ENCODE measurements around the gene SLC9A6. TPM values are rescaled to one million over a fixed set of nuclear protein-coding genes. Genes with fewer than 3 reads are reported as not detected.
"Not testable (repeated sequence)": the region's sequence is repeated elsewhere in the genome, so short reads cannot be mapped to it uniquely, and the experiment has no call there.

The SLC9A6 gene
- total RNA-seq, 1 donor = 12.1 TPM

DNA sequence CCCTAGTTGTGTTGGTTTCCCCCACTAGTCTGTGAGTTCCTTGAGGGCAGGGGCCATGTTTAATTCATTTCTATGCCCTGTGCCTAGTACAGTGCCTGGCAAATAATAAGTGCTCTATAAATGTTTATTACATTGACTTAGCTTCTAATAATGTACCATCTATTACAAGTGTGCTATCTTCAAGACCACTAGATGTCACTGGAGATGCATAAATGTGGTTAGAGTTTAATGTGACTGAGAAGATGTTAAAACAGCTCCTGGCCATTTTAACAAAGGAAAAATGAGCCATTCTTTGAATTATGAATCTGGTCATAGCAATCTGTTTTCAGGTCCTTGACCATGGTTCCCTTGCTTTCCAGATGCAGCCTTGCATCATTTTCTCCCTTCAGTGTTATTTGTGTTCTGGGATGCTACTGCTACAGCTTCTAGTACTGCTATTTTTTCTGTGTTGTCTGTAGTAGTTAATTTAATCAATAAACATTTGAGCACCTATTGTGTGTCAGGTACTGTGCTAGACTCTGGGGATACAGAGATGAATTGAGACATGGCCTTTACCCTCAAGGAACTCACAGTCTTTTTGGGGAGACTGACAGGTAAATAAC lies 43.2 kb downstream of the SLC9A6 start:
- DNase-seq (ENCODE audit: low read depth in 2 of 3, low spot score in 2 of 3) = peak in 2 of 3 donors; percentile 36 to 76

DNA sequence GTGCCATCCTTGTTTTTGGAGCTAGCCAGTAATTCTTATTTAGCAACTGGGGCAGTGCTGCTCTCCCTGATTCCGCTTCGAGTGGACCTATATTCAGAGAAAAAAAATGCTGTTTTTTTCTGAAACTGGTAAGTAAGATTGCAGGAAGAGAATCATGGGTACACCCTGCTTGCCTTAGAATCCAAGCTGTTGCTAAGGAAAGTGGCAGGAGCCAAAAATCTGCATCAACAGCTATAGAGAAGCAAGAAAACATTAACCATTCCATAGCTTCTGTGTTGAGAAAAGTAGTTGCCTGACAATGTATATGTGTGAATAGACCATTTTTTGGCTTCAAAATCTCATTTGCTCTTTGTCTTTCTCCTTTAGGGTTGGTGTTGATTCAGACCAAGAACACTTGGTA lies 44.5 kb downstream of the SLC9A6 start:
- no peak for DNase-seq (ENCODE audit: low read depth in 2 of 3, low spot score in 2 of 3)

DNA sequence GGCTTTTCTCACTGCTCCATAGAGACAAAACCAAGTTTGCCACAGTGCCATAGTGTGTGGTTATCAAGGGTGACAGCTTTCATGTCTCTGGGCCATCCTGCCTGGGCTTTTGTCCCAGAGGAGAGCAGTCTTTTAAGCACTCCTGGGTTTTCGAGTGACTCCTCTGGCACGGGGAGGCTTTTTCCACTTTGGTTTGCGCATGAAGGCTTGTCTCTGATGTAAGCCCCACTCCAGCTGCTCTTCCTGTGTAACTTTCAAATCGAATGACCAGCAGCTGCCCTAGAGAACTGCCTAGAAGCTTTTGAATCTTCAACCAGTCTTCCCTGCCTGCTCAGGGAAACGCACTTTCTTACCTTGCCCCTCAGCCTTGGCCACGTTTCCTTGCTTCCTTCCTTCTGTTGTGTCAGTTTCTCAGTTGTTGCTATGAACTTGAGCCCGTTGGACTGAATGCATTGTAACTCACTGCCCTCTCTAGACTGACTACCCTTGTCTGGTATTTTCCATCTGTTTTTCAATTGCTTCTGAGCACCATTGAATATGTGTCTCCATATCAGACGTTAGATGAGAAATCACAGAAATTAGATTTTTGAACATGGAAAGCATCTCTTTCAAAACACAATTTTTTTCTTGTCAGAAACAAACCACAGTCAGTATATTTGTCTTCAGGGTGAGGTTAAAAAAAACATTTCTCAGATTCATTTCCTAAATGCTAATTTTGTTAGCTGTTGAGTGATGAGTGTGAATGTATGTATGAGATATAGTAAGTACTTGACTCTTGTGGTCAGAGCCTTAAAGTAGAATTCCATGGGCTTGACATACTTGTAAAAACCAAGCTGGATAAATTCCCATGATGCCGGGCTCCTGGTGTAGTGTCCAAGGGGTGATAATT lies 45.3 kb downstream of the SLC9A6 start:
- no peak for DNase-seq (ENCODE audit: low read depth in 2 of 3, low spot score in 2 of 3)

DNA sequence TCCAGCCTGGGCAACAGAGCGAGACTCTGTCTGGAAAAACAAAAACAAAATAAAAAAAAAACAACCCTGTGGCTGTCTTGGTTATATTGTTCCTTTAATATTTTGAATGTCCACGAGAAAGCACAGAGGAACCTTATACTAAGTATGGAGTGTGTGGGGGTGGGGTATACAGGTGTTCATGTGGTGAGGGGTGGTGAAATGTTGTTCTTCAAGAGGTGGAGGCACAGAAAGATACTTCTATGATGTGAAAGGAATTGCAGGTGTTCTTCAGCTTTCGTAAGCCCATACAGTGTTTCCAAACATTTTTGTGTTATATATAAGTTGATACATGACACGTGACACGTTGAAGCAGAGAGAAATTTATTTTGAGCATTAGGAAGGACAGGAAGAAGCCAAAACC lies 46.4 kb downstream of the SLC9A6 start:
- no peak for DNase-seq (ENCODE audit: low read depth in 2 of 3, low spot score in 2 of 3)

DNA sequence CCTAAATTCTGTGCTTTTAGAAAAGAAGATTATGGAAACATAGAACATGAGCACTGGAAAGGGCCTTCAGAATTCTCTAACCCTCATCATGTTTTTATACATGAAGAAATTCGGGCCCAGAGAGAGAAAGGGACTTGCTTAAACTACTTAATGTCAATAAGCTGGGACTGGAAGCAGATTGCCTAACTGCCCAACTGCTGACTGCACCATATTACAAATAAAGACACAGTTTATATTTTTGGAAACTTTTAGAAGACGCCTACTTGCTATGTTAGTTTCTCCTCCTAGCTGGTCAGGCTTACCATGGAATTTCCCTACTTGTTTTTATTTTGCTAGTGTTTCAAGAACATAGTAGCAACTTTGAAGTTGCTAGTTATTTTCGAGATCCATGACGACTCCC lies 47.1 kb downstream of the SLC9A6 start:
- DNase-seq (ENCODE audit: low read depth in 2 of 3, low spot score in 2 of 3) = no peak

DNA sequence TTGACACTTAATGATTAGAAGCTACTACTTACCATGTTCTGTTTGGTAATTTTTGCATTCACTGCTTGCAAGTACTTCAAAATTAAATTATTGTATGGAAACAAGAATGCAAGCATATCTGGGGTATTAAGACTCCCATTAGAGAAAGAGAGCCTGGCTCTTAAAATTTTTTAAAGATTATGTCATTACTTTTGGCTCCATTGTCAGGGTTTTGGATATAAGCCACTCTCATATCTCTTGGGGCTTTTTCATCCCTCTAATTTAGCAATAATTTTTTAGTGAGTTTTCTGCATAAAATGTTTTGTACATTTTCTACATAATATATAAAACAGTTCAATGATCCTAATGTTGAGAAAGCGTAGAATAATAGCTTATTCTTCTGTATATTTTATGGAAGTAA lies 49.4 kb downstream of the SLC9A6 start:
- DNase-seq (ENCODE audit: low read depth in 2 of 3, low spot score in 2 of 3) = no peak

DNA sequence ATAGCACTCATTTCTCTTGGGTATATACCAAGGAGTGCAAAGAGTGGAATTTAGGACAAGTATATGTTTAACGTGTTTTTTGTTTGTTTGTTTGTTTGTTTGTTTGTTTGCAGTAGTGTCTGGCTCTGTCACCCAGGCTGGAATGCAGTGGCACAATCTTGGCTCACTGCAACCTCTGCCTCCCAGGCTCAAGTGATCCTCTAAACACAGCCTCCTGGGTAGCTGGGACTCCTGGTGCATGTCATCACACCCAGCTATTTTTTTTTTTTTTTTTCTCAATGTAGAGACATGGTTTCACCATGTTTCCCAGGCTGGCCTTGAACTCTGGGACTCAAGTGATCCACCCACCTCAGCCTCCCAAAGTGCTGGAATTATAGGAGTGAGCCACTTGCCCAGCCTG lies 50.4 kb downstream of the SLC9A6 start:
- no peak for DNase-seq (ENCODE audit: low read depth in 2 of 3, low spot score in 2 of 3)

DNA sequence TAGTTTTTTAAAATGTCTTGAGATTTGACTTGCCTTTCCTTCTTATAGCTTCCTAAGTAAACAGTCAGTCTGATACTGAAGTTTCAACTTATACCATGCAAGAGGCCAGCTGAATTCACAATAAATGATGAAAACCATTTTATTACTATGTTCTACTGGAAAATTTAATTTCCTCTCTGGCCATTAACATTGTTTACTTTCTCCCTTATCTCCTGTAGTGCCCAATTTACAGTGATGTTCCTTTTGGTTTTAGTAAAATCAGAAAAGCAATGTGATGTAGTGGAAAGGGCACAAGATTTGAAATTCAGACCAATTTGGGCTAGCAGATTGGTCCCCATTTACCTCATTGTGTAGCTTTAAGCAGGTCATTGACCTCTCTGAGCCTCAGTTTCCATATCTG lies 54.2 kb downstream of the SLC9A6 start:
- DNase-seq (ENCODE audit: low read depth in 2 of 3, low spot score in 2 of 3) = no peak

DNA sequence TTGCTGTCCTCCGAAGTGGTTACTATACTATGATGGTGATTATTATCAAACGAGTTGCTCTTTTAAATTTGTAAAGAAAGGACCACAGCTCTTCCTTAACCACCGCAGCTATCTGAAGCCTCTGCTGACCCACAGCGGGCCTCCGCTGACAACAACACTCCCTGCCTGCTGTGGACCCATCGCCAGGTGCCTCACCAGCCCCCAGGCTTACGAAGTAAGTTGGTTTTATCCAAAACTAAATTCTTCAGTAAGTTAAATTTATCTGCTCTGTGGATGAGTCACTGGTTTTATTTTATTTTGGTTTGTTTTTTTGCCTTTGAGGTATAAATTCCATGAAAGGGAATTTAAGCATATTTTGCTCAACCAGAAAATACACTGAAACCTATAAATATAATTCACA lies 54.7 kb downstream of the SLC9A6 start:
- no peak for DNase-seq (ENCODE audit: low read depth in 2 of 3, low spot score in 2 of 3)

DNA sequence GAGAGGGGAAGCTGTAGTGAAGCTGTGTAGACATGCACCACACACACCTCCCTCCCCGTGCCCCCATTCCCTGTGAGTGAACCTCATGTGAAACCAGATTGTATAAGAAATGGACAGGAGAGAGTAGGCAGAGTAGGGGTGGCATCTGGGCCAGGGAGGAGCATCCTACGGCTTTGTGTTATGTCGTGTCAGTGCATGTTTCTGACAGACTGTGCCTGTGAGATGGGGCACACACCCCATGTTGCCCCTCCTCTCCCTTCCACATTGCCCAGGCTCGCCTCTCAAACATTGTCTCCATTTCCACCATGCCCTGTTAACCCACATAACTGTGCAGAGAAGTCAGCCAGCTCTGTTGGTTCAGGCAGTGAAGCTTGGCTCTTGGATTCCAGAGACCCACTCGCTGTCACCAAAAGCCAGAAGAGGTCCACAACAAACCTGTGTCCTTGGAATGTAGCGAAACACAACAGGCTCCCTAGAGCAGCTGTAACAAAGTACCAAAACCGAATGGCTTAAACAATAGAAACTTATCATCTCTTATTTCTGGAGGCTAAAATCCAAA lies 56.1 kb downstream of the SLC9A6 start:
- DNase-seq (ENCODE audit: low read depth in 2 of 3, low spot score in 2 of 3) = no peak

DNA sequence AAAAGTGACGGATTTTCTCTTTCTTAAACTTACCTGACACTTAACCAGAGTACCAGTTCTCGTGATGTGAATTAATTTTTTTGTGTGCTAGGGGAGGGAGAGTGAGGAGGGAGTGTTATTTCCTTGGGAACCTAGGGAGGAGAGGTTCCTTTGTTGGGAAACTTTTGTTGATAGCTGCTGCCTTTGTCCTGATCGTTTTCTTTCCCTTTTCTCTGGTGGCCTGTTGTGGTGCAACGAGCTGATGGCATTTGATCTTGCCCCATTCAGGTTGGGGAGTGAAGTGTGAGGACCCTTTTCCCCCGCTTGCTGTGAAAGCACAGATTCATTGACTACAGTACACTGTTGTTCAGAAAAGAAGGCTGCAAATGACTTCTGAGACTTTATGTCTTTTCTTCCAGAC lies 59.8 kb downstream of the SLC9A6 start:
- no peak for DNase-seq (ENCODE audit: low read depth in 2 of 3, low spot score in 2 of 3)

DNA sequence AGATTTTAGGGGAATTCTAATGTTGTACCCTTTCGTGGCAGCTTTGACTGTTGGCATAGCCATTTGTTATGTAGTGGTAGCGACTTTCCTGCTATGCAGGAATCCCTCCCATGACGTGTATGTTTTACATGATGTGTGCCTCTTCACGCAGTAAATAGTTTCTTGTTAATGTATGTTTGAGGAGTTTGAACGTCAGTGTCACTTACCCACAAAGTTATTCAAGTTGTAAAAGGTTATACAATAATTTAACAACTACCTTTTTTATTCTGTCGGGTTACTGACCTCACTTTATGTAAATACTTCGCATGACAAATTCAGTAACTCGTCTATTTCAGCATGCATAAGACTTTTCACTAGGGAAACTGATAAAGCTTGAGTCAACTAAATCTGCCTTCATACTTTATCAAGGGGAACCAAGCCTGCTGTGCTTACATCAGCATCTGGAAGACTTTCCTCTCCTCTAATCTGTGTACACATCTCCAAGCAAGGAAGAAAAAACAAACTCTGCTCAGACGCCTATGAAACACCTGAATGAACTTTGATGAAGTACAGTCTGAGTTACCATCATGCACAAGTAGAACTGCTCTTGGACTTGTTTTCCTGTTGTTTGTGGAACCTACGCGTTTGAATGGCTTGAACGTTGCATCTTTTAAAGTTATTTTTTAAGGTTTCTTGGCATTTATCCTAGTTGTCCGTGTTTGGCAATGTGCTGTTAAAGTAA lies 61.2 kb downstream of the SLC9A6 start:
- no peak for DNase-seq (ENCODE audit: low read depth in 2 of 3, low spot score in 2 of 3)

DNA sequence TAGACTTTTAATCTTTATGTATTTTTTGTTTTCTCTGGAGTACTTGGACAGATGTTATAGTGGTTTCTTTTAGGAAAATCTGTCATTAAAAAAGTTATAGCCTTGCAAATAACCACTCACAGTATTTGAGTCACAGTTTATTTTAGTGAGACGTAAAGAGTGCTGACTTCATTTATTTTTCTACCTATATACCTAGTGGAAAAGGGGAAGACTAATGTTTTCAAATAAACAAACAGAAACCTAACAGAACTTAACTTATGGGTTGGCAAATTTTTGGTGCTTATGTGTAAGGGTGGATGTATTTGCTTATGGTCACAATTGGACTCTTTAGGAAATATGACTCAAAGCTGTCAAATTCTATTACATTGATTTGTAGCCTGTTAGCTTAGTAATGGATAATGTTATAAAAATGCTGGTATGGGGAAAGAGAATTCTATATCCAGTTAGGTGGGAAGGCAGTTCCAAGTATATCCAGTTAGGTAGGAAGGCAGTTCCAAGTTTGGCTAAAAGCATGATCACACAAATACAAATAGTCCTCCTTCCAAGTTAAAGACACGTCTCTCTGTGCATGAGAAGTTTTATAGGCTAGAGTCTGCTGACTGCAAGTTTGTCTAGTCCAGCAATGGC lies 61.9 kb downstream of the SLC9A6 start:
- DNase-seq (ENCODE audit: low read depth in 2 of 3, low spot score in 2 of 3) = no peak

DNA sequence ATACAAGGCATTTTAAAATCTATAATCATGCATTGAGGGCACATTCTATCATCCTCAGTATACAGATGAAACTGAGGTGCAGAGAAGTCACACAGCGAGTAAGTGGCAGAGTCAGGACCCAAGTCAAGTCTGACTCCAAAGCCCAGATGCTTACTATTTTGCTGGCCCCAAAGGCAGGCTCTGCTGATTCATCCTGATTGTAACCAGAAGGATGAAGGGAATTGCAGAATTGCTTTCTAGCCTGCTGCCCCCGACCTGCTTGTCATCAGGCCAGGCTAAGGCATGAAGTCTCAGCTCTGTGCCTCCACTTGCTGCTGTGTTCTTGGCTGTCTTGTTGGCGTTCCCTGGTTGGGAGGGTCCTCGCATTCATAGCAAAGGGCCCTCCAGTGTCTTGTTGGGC lies 62.7 kb downstream of the SLC9A6 start:
- no peak for DNase-seq (ENCODE audit: low read depth in 2 of 3, low spot score in 2 of 3)

DNA sequence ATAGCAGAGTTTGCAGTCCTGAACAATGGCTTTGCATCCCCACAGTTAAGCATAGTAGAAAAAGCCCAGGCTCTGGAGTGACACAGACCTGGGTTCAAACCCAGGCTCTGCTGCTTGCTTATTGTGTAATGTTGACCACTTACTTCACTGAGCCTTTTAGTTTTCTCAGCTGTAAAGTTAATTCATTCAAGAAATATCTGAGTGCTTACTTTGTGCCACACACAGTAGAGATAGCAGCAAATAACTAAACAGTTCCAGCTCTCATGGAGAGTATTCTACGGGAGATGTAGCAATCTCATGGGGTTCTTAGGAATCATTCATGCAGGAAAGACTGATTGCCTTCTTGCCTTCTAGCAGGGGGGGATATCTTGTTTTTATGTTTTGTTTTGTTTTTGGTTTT lies 63.2 kb downstream of the SLC9A6 start:
- DNase-seq (ENCODE audit: low read depth in 2 of 3, low spot score in 2 of 3) = no peak

DNA sequence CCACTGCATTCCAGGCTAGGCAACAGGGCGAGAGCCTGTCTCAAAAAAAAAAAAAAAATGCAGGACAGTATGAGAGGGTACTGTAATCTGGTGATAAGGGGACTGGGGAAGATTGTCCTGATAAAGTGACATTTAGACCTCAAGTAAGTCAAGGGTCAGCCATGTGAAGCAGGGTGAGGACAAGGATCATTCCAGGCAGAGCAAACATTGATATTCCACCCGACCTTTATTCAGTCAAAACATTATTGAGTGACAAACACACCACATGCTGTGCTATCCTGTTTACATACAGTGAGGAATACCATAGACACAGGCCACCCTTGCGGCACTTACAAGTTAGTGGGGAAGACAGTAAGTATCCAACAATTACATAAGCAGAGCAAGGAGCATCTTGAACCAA lies 64.4 kb downstream of the SLC9A6 start:
- no peak for DNase-seq (ENCODE audit: low read depth in 2 of 3, low spot score in 2 of 3)

DNA sequence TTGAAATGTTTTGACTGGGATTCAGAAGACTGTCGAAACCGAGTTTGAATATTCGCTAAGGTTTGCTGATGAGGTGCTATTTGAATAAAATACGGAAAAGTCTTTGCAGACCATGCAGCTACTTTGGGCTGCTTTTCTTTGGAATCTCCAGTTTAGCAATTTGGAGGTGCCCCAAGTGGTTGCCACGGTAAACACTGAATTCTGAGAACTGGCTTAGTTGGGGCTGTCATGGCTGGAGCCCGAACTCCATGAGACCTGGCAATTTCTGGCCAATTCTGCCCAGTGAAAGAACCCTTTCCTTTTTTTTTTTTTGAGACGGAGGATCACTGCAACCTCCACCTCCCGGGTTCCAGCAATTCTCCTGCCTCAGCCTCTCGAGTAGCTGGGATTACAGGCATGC lies 65.6 kb downstream of the SLC9A6 start:
- not testable (repeated sequence) for DNase-seq (ENCODE audit: low read depth in 2 of 3, low spot score in 2 of 3)

DNA sequence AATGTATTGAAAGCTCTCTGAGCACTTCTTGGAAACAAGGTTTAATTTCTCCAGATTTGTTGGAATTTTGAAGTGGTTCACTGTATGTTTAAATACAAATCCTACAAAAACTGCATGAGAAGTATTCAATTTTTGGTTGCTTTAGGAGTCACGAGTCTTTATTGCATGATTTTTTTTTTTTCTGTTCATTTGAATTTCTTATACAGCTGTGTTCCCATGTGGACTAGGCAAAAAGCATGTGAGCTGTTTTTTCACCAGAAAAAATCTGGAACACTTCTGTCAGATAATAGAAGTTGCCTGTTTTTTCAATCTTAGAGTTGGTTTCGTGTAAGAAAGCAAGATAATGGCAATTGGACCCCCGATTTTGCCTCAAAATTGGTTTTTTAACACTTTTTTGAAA lies 66.4 kb downstream of the SLC9A6 start:
- no peak for DNase-seq (ENCODE audit: low read depth in 2 of 3, low spot score in 2 of 3)

DNA sequence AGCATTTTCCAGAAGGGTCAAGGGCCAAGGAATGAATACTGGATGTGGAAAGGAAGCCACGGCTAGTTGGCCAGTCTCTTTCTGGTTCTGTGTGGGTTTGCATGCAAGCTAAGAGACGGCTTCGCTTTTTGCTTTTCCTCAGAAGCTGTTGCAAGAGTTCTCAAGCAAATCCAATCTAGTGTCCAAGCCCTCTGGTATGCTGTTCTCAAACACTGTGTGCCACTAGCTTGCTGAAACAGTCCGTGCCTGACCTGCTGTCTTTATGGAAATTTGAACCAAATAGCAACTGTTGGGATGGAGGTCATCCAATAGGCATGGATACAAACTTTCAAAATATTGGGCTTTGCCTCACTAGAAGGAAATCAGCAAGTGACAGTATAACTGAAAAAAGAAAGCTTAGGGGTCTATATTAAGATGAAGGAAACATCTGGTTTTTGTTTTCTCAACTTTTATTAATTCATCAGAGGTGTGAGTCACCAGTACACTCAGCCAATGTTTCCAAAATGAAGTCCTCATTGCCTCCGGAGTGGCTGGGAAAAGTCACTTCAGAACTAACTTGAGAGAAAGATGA lies 70.5 kb downstream of the SLC9A6 start:
- peak in 1 of 3 donors; percentile 48 for DNase-seq (ENCODE audit: low read depth in 2 of 3, low spot score in 2 of 3)

DNA sequence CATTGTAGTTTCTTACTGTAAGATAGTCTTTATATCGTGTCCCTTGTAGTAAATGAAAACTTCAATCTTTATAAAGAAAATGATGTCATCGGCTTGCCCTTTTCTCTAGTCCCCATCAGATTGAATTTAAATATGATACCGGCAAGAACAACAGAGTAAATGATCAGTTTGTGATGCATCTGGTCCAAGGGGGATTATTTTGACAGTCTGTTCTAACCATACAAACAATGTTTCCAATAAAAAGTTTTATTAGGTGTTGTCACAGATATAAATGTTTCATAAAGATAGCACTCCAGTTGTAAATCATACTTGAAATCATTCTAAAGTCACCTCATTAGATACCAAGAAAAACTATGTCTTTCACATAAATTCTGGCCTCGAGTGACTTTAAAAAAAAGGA lies 72.3 kb downstream of the SLC9A6 start:
- no peak for DNase-seq (ENCODE audit: low read depth in 2 of 3, low spot score in 2 of 3)

DNA sequence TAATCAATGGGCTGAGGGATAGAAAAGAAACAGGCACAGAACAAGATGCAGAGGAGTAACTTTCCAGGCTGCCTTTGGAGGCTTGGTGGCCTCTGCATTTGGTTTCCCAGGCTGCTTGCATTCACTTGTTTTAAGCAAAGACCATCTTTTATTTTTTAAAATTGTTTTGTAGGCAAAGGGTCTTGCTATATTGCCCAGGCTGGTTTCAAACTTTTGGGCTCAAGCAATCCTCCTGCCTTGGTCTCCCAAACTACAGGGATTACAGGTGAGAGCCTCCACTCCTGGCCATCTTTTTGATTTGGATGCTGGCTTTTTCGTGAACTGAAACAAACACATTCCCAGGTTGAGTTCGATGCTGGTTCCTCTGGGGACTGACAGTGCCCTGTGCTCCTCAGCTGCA lies 74.1 kb downstream of the SLC9A6 start:
- no peak for DNase-seq (ENCODE audit: low read depth in 2 of 3, low spot score in 2 of 3)
